ENCODE results near the gene SDHA.

GRCh38 chr5:213803-214395 is 4.2 kb upstream of the SDHA start:
- TF ChIP-seq CTCF (IDR thresholded peaks at IDR 0.05) (no peak), POLR2AphosphoS5 (IDR thresholded peaks at IDR 0.05; ENCODE audit: low read depth, low read length) (no peak), REST (IDR thresholded peaks at IDR 0.05; ENCODE audit: insufficient read depth in 1 of 2, low read depth in 2 of 2, low read length in 1 of 2) (no peak)

Measured in Panc1 (cell line).